ENCODE data around the gene RAB4A. TPM values are rescaled to one million over a fixed set of nuclear protein-coding genes. Genes with fewer than 3 reads are reported as not detected.

RAB4A gene
- total RNA-seq, 1 donor from 2014 or later: 29.3 TPM

GRCh38 chr1:229296541-229296941, 25.6 kb downstream of the RAB4A start:
- H3K4me1 Mint-ChIP-seq (ENCODE audit: low read depth): peaks cover 6% of the 10 kb centered on the region
- peaks cover 22% of the 10 kb centered on the region for H3K36me3 Mint-ChIP-seq (ENCODE audit: low read depth)
- H3K27ac Mint-ChIP-seq: no peak overlapping the region
- H3K9me3 Mint-ChIP-seq: no peaks in the 10 kb centered on the region
- DNase-seq (ENCODE audit: low spot score): no peak
- H3K27me3 Mint-ChIP-seq (ENCODE audit: insufficient read depth): no peaks in the 10 kb centered on the region
- no peak overlapping the region for H3K4me3 Mint-ChIP-seq
- intact Hi-C loops (cut with micrococcal nuclease): no loop called here

- no peak overlapping the region for H3K27ac Mint-ChIP-seq
- H3K36me3 Mint-ChIP-seq (ENCODE audit: low read depth): peaks cover 23% of the 10 kb centered on the region
- H3K27me3 Mint-ChIP-seq (ENCODE audit: insufficient read depth): no peaks in the 10 kb centered on the region
- intact Hi-C loops (cut with micrococcal nuclease): no loop called here
- H3K4me1 Mint-ChIP-seq (ENCODE audit: low read depth): peaks cover 6% of the 10 kb centered on the region
- H3K9me3 Mint-ChIP-seq: no peaks in the 10 kb centered on the region
- H3K4me3 Mint-ChIP-seq: no peak overlapping the region
- DNase-seq (ENCODE audit: low spot score): no peak
Observed at GRCh38 chr1:229297746-229298145, 26.8 kb downstream of the RAB4A start.

DNA sequence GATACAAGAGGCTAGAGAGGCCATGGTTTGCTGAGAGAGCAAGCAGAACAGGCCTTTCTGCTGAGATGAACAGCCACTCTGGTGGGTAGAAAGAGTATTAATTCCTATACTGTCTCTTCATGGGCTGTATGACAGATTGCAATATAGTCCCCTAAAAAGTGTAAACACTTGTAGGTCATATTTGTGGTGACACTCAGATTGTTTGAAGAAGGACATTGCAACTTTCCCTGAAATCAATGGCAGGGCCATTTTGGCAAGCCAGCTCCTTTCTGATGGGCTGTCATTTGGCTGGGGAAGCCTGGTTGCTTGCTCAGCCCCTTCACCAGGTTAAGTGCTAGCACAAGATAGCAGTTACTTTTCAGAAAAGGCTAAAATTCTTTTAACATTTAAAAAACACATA, 27.5 kb downstream of the RAB4A start:
- DNase-seq (ENCODE audit: low spot score): no peak
- intact Hi-C loops (cut with micrococcal nuclease): no loop called here
- Mint-ChIP-seq H3K27me3 (ENCODE audit: insufficient read depth) (no peaks in the 10 kb centered on the region), H3K36me3 (ENCODE audit: low read depth) (peaks cover 24% of the 10 kb centered on the region), H3K9me3 (no peaks in the 10 kb centered on the region), H3K4me3 (no peak overlapping the region), H3K4me1 (ENCODE audit: low read depth) (peaks cover 9% of the 10 kb centered on the region), H3K27ac (no peak overlapping the region)

- Mint-ChIP-seq H3K27ac (no peak overlapping the region), H3K4me1 (ENCODE audit: low read depth) (peaks cover 15% of the 10 kb centered on the region), H3K36me3 (ENCODE audit: low read depth) (peaks cover 25% of the 10 kb centered on the region), H3K27me3 (ENCODE audit: insufficient read depth) (no peaks in the 10 kb centered on the region), H3K4me3 (no peak overlapping the region), H3K9me3 (no peaks in the 10 kb centered on the region)
- DNase-seq (ENCODE audit: low spot score): no peak
- intact Hi-C loops (cut with micrococcal nuclease): no loop called here
Observed at GRCh38 chr1:229298887-229299503, 28.1 kb downstream of the RAB4A start.

GRCh38 chr1:229300099-229300757, 29.3 kb downstream of the RAB4A start:
- no peaks in the 10 kb centered on the region for H3K27me3 Mint-ChIP-seq (ENCODE audit: insufficient read depth)
- DNase-seq (ENCODE audit: low spot score): no peak
- peaks cover 25% of the 10 kb centered on the region for H3K36me3 Mint-ChIP-seq (ENCODE audit: low read depth)
- H3K4me1 Mint-ChIP-seq (ENCODE audit: low read depth): peaks cover 16% of the 10 kb centered on the region
- intact Hi-C loops (cut with micrococcal nuclease): no loop called here
- H3K27ac Mint-ChIP-seq: no peak overlapping the region
- no peak overlapping the region for H3K4me3 Mint-ChIP-seq
- H3K9me3 Mint-ChIP-seq: no peaks in the 10 kb centered on the region

DNA sequence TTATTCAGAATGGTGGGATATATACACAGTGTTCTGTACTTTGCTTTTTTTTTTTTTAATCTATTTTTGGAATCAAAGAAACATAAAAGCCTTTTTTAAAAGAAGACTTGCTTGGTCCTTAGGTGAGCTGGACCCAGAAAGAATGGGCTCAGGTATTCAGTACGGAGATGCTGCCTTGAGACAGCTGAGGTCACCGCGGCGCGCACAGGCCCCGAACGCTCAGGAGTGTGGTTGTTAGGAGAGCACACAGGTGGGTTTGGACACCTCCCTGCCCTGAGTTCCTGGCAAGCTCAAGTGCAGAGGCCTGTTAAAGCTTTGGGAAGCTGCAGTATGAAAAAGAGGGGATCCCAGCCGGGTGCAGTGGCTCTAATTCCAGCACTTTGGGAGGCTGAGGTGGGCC, 31.8 kb downstream of the RAB4A start:
- Mint-ChIP-seq H3K4me1 (ENCODE audit: low read depth) (peaks cover 16% of the 10 kb centered on the region), H3K4me3 (no peak overlapping the region), H3K27me3 (ENCODE audit: insufficient read depth) (no peaks in the 10 kb centered on the region), H3K36me3 (ENCODE audit: low read depth) (peaks cover 26% of the 10 kb centered on the region), H3K27ac (no peak overlapping the region), H3K9me3 (no peaks in the 10 kb centered on the region)
- DNase-seq (ENCODE audit: low spot score): no peak
- intact Hi-C loops (cut with micrococcal nuclease): no loop called here

GRCh38 chr1:229303855-229304254, 32.9 kb downstream of the RAB4A start:
- peaks cover 29% of the 10 kb centered on the region for H3K36me3 Mint-ChIP-seq (ENCODE audit: low read depth)
- intact Hi-C loops (cut with micrococcal nuclease): no loop called here
- no peak overlapping the region for H3K4me3 Mint-ChIP-seq
- no peaks in the 10 kb centered on the region for H3K9me3 Mint-ChIP-seq
- H3K27me3 Mint-ChIP-seq (ENCODE audit: insufficient read depth): no peaks in the 10 kb centered on the region
- H3K4me1 Mint-ChIP-seq (ENCODE audit: low read depth): peaks cover 16% of the 10 kb centered on the region
- no peak overlapping the region for H3K27ac Mint-ChIP-seq
- no peak for DNase-seq (ENCODE audit: low spot score)

- no peak for DNase-seq (ENCODE audit: low spot score)
- H3K36me3 Mint-ChIP-seq (ENCODE audit: low read depth): peaks cover 24% of the 10 kb centered on the region
- H3K4me3 Mint-ChIP-seq: no peak overlapping the region
- peaks cover 12% of the 10 kb centered on the region for H3K4me1 Mint-ChIP-seq (ENCODE audit: low read depth)
- no peak overlapping the region for H3K27ac Mint-ChIP-seq
- H3K9me3 Mint-ChIP-seq: no peaks in the 10 kb centered on the region
- no peaks in the 10 kb centered on the region for H3K27me3 Mint-ChIP-seq (ENCODE audit: insufficient read depth)
- intact Hi-C loops (cut with micrococcal nuclease): no loop called here
Observed at GRCh38 chr1:229305392-229305791, 34.5 kb downstream of the RAB4A start.

DNA sequence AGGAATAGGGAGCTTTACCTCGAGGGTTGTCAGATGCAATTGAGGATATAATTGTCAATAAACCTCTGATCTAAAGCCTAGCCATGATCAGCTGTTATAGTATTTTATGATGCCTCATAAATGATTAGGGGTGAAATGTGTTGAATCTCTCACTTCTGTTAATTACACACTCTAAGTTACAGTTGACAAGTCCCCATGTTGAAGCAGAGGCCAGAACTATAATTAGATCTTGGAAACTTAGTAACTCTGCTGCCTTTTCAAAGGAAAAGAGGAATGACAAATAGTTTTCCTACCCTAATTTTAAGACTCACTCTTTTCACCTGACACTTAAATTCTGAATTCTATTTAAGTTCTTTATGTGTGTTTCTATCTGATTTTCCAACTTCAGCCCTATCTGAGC, 38.2 kb downstream of the RAB4A start:
- H3K4me1 Mint-ChIP-seq (ENCODE audit: low read depth): peaks cover under 1% of the 10 kb centered on the region
- no peaks in the 10 kb centered on the region for H3K9me3 Mint-ChIP-seq
- H3K36me3 Mint-ChIP-seq (ENCODE audit: low read depth): peaks cover 16% of the 10 kb centered on the region

GRCh38 chr1:229309684-229310083, 38.8 kb downstream of the RAB4A start:
- no peak overlapping the region for H3K4me3 Mint-ChIP-seq
- no peaks in the 10 kb centered on the region for H3K9me3 Mint-ChIP-seq
- DNase-seq (ENCODE audit: low spot score): no peak
- no peaks in the 10 kb centered on the region for H3K27me3 Mint-ChIP-seq (ENCODE audit: insufficient read depth)
- intact Hi-C loops (cut with micrococcal nuclease): no loop called here
- H3K36me3 Mint-ChIP-seq (ENCODE audit: low read depth): peaks cover 14% of the 10 kb centered on the region
- no peak overlapping the region for H3K27ac Mint-ChIP-seq
- H3K4me1 Mint-ChIP-seq (ENCODE audit: low read depth): no peaks in the 10 kb centered on the region

More for the DNA sequence above, 38.2 kb downstream of the RAB4A start:
- Mint-ChIP-seq H3K4me3 (no peak overlapping the region), H3K27me3 (ENCODE audit: insufficient read depth) (no peaks in the 10 kb centered on the region), H3K27ac (no peak overlapping the region)
- intact Hi-C loops (cut with micrococcal nuclease): no loop called here
- DNase-seq (ENCODE audit: low spot score): no peak

DNA sequence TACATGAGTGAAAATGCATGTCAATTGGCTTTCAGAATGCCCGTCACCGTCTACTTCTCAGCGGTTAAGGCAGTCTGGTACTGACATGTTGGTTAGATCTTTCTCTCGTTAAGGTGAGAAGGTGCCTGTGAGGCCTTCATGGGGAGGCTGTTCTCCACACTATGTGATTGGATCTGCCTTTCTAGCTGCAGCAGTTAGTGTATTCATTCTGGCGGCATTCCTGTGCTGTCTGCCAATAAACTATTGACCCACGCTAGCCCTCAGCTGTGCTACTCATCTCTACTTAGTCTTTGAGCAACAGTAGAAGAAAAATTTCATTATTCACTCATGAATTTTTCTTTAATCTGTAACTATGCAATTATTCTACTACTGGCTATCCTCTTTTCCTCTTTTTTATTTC, 39.9 kb downstream of the RAB4A start:
- no peak overlapping the region for H3K4me3 Mint-ChIP-seq

GRCh38 chr1:229316166-229316565, 45.3 kb downstream of the RAB4A start:
- Mint-ChIP-seq H3K27ac (no peak overlapping the region), H3K4me3 (no peak overlapping the region), H3K36me3 (ENCODE audit: low read depth) (peaks cover 12% of the 10 kb centered on the region), H3K27me3 (ENCODE audit: insufficient read depth) (no peaks in the 10 kb centered on the region), H3K4me1 (ENCODE audit: low read depth) (no peaks in the 10 kb centered on the region), H3K9me3 (no peaks in the 10 kb centered on the region)
- no peak for DNase-seq (ENCODE audit: low spot score)
- intact Hi-C loops (cut with micrococcal nuclease): no loop called here

More for the DNA sequence above, 39.9 kb downstream of the RAB4A start:
- DNase-seq (ENCODE audit: low spot score): no peak
- intact Hi-C loops (cut with micrococcal nuclease): no loop called here
- Mint-ChIP-seq H3K9me3 (no peaks in the 10 kb centered on the region), H3K36me3 (ENCODE audit: low read depth) (peaks cover 14% of the 10 kb centered on the region), H3K4me1 (ENCODE audit: low read depth) (no peaks in the 10 kb centered on the region), H3K27ac (no peak overlapping the region), H3K27me3 (ENCODE audit: insufficient read depth) (no peaks in the 10 kb centered on the region)

- H3K4me1 Mint-ChIP-seq (ENCODE audit: low read depth): no peaks in the 10 kb centered on the region
- H3K4me3 Mint-ChIP-seq: no peak overlapping the region
- peaks cover 18% of the 10 kb centered on the region for H3K36me3 Mint-ChIP-seq (ENCODE audit: low read depth)
- DNase-seq (ENCODE audit: low spot score): no peak
- intact Hi-C loops (cut with micrococcal nuclease): no loop called here
- no peak overlapping the region for H3K27ac Mint-ChIP-seq
- no peaks in the 10 kb centered on the region for H3K9me3 Mint-ChIP-seq
- H3K27me3 Mint-ChIP-seq (ENCODE audit: insufficient read depth): no peaks in the 10 kb centered on the region
Observed at GRCh38 chr1:229318056-229318455, 47.1 kb downstream of the RAB4A start.
